SK-N-SH treated with all-trans-retinoic acid at 6 μM for 48 hours (cell line): ENCODE measurements around the gene CHRNA9.

Experiments used
- ATAC-seq: fragments of 200-7000 bp; cut with Tn5 transposase; 3 replicates; pipeline ENCODE4 v1.9.1; 2020; ENCODE audit warnings: mild to moderate bottlenecking, moderate library complexity
- ARNTL ChIP-seq: fragments of 450-650 bp; formaldehyde crosslinking; IDR thresholded peaks from 2 replicates; pipeline ENCODE4 v1.5.0; 2020; ENCODE audit warnings: low read depth, mild to moderate bottlenecking, moderate library complexity, borderline replicate concordance
- BACH2 ChIP-seq: fragments of 250-450 bp; sonication (Bioruptor Pico); IDR thresholded peaks from 2 replicates; pipeline ENCODE4 v1.9.0; 2021; ENCODE audit warnings: mild to moderate bottlenecking, borderline replicate concordance
- CREB5 ChIP-seq: fragments of 250-450 bp; sonication (Bioruptor Pico); IDR thresholded peaks from 2 replicates; pipeline ENCODE4 v1.5.1; 2020; ENCODE audit warnings: low read depth, mild to moderate bottlenecking, moderate library complexity
- CSDC2 ChIP-seq: fragments of 250-450 bp; sonication (Bioruptor Pico); IDR thresholded peaks from 2 replicates; pipeline ENCODE4 v1.5.0; 2020; ENCODE audit warnings: mild to moderate bottlenecking, moderate library complexity
- CSRNP3 ChIP-seq: fragments of 250-450 bp; sonication (Bioruptor Pico); IDR thresholded peaks from 2 replicates; pipeline ENCODE4 v1.5.1; 2021; ENCODE audit warnings: mild to moderate bottlenecking, moderate library complexity
- ESRRG ChIP-seq: fragments of 250-450 bp; sonication (Bioruptor Pico); IDR thresholded peaks from 2 replicates; pipeline ENCODE4 v1.6.1; 2021; ENCODE audit warnings: mild to moderate bottlenecking
- GLIS3 ChIP-seq: fragments of 250-450 bp; sonication (Bioruptor Pico); IDR thresholded peaks from 2 replicates; pipeline ENCODE4 v1.5.0; 2020; ENCODE audit warnings: mild to moderate bottlenecking, moderate library complexity
- ISL1 ChIP-seq: fragments of 250-450 bp; sonication (Bioruptor Pico); IDR thresholded peaks from 2 replicates; pipeline ENCODE4 v2.1.2; 2022; ENCODE audit warnings: mild to moderate bottlenecking, moderate library complexity
- OSR1 ChIP-seq: fragments of 250-450 bp; sonication (Bioruptor Pico); IDR thresholded peaks from 2 replicates; pipeline ENCODE4 v1.8.0; 2022; ENCODE audit warnings: moderate library complexity, mild to moderate bottlenecking, inconsistent platforms
- PATZ1 ChIP-seq: fragments of 250-450 bp; sonication (Bioruptor Pico); IDR thresholded peaks from 2 replicates; pipeline ENCODE4 v1.8.0; 2020; ENCODE audit warnings: mild to moderate bottlenecking, moderate library complexity, borderline replicate concordance
- POU6F1 ChIP-seq: fragments of 250-450 bp; sonication (Bioruptor Pico); IDR thresholded peaks from 2 replicates; pipeline ENCODE4 v1.8.0; 2021; ENCODE audit warnings: low read depth, mild to moderate bottlenecking, moderate library complexity, borderline replicate concordance
- PPARA ChIP-seq: fragments of 250-450 bp; sonication (Bioruptor Pico); IDR thresholded peaks from 2 replicates; pipeline ENCODE4 v1.5.0; 2020; ENCODE audit warnings: mild to moderate bottlenecking, borderline replicate concordance
- RARB ChIP-seq: fragments of 250-450 bp; sonication (Bioruptor Pico); IDR thresholded peaks from 2 replicates; pipeline ENCODE4 v1.8.0; 2021; ENCODE audit warnings: mild to moderate bottlenecking, moderate library complexity
- SNAI2 ChIP-seq: fragments of 250-450 bp; sonication (Bioruptor Pico); IDR thresholded peaks from 2 replicates; pipeline ENCODE4 v1.5.0; 2020; ENCODE audit warnings: mild to moderate bottlenecking, moderate library complexity
- TCF4 ChIP-seq: fragments of 250-450 bp; sonication (Bioruptor Pico); IDR thresholded peaks from 2 replicates; pipeline ENCODE4 v1.8.0; 2021; ENCODE audit warnings: mild to moderate bottlenecking, moderate library complexity, borderline replicate concordance
- TOX ChIP-seq: fragments of 250-450 bp; sonication (Bioruptor Pico); IDR thresholded peaks from 2 replicates; pipeline ENCODE4 v1.8.0; 2021; ENCODE audit warnings: mild to moderate bottlenecking, moderate library complexity, borderline replicate concordance
- TSHZ2 ChIP-seq: fragments of 250-450 bp; sonication (Bioruptor Pico); IDR thresholded peaks from 2 replicates; pipeline ENCODE4 v1.5.0; 2020; ENCODE audit warnings: mild to moderate bottlenecking, moderate library complexity
- ZC3H10 ChIP-seq: fragments of 250-450 bp; sonication (Bioruptor Pico); IDR thresholded peaks from 2 replicates; pipeline ENCODE4 v1.5.1; 2021; ENCODE audit warnings: mild to moderate bottlenecking, moderate library complexity
- ZFP3 ChIP-seq: fragments of 250-450 bp; sonication (Bioruptor Pico); IDR thresholded peaks from 2 replicates; pipeline ENCODE4 v1.5.0; 2020; ENCODE audit warnings: mild to moderate bottlenecking, moderate library complexity
- ZFP30 ChIP-seq: fragments of 450-650 bp; formaldehyde crosslinking; IDR thresholded peaks from 2 replicates; pipeline ENCODE4 v1.5.0; 2022; ENCODE audit warnings: mild to moderate bottlenecking, moderate library complexity
- ZNF565 ChIP-seq: fragments of 450-650 bp; formaldehyde crosslinking; conservative IDR thresholded peaks from 2 replicates; pipeline ENCODE4 v1.5.0; 2020; ENCODE audit warnings: low read depth, mild to moderate bottlenecking, moderate library complexity
- ZNF70 ChIP-seq: fragments of 450-650 bp; formaldehyde crosslinking; IDR thresholded peaks from 2 replicates; pipeline ENCODE4 v1.5.0; 2020; ENCODE audit warnings: mild to moderate bottlenecking, moderate library complexity
- ZNF8 ChIP-seq: fragments of 450-650 bp; formaldehyde crosslinking; IDR thresholded peaks from 2 replicates; pipeline ENCODE4 v1.5.0; 2020; ENCODE audit warnings: mild to moderate bottlenecking, moderate library complexity

CHRNA9 gene

GRCh38 chr4:40301603-40302002 is 33.5 kb upstream of the CHRNA9 start (continued):
- no peak for TF ChIP-seq CSRNP3
- TF ChIP-seq TCF4 (CRISPR knock-in tag), result no peak
- TF ChIP-seq PATZ1, result no peak
- TF ChIP-seq ZFP30, result no peak
- TF ChIP-seq RARB (CRISPR knock-in tag), result no peak

- no peak for TF ChIP-seq ISL1
- no peak for TF ChIP-seq POU6F1 (CRISPR knock-in tag)
- TF ChIP-seq CSDC2 (CRISPR knock-in tag), result no peak
- no peak for TF ChIP-seq OSR1 (CRISPR knock-in tag)
- TF ChIP-seq ZFP30, result no peak
- no peak for TF ChIP-seq ZNF70 (CRISPR knock-in tag)
- no peak for TF ChIP-seq PPARA
- TF ChIP-seq CREB5 (CRISPR knock-in tag), result no peak
- no peak for TF ChIP-seq TSHZ2 (CRISPR knock-in tag)
- TF ChIP-seq SNAI2, result no peak
- TF ChIP-seq RARB (CRISPR knock-in tag), result no peak
- TF ChIP-seq BACH2 (CRISPR knock-in tag), result no peak
- no peak for TF ChIP-seq GLIS3 (CRISPR knock-in tag)
- TF ChIP-seq TCF4 (CRISPR knock-in tag), result no peak
- no peak for TF ChIP-seq ARNTL
- TF ChIP-seq ZC3H10 (CRISPR knock-in tag), result no peak
- no peak for TF ChIP-seq ZFP3
- TF ChIP-seq ZNF565 (CRISPR knock-in tag), result no peak
- TF ChIP-seq, all 23 proteins: peak for 0
- no peak for ATAC-seq
These were observed 31.4 kb upstream of the CHRNA9 start for GRCh38 chr4:40303751-40304150.

- ATAC-seq, result no peak
- TF ChIP-seq ARNTL (no peak), ZNF70 (CRISPR knock-in tag) (no peak), POU6F1 (CRISPR knock-in tag) (no peak), ZFP30 (no peak), OSR1 (CRISPR knock-in tag) (no peak), SNAI2 (no peak), BACH2 (CRISPR knock-in tag) (no peak), RARB (CRISPR knock-in tag) (no peak), CSDC2 (CRISPR knock-in tag) (no peak), ESRRG (CRISPR knock-in tag) (no peak), TOX (no peak), ZFP3 (no peak), PATZ1 (no peak), ZNF8 (no peak), ISL1 (no peak)
These were observed 29.6 kb upstream of the CHRNA9 start for GRCh38 chr4:40305328-40306170.
